ENCODE data around the gene BCO1.

DNA sequence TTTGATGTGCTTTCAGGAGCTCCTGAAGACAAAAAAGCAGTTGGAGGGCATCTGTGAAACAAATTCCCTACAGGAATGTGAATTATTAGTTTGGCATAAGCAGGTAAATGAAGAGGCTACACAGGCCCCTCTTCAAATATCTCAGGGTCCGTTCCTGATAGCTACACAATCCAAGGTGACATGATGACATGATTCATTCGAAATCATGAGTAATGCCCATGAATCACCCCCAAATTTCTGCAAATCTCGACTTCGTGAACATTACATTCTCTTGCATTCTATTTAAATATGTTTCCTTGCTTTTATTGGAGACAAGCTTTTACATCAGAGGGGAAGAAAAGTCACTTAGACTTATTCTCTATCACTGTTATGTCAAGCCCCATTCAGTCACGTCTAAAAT lies 98.6 kb downstream of the BCO1 start:
- TF ChIP-seq, protein P1, sequence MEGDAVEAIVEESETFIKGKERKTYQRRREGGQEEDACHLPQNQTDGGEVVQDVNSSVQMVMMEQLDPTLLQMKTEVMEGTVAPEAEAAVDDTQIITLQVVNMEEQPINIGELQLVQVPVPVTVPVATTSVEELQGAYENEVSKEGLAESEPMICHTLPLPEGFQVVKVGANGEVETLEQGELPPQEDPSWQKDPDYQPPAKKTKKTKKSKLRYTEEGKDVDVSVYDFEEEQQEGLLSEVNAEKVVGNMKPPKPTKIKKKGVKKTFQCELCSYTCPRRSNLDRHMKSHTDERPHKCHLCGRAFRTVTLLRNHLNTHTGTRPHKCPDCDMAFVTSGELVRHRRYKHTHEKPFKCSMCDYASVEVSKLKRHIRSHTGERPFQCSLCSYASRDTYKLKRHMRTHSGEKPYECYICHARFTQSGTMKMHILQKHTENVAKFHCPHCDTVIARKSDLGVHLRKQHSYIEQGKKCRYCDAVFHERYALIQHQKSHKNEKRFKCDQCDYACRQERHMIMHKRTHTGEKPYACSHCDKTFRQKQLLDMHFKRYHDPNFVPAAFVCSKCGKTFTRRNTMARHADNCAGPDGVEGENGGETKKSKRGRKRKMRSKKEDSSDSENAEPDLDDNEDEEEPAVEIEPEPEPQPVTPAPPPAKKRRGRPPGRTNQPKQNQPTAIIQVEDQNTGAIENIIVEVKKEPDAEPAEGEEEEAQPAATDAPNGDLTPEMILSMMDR (conservative IDR thresholded peaks at IDR 0.05; ENCODE audit: low read depth, low read length), result no peak
- no peak for TF ChIP-seq RAD21 (IDR thresholded peaks at IDR 0.05; ENCODE audit: low read length)
- no peak for TF ChIP-seq POLR2A (IDR thresholded peaks at IDR 0.05; ENCODE audit: low read depth, low read length)
- TF ChIP-seq CEBPB (IDR thresholded peaks at IDR 0.05; ENCODE audit: low read depth, low read length), result no peak
- no peak for TF ChIP-seq NFE2L2 (IDR thresholded peaks at IDR 0.05; ENCODE audit: low read depth, low read length)
- TF ChIP-seq SMC3 (IDR thresholded peaks at IDR 0.05; ENCODE audit: low read depth, low read length), result no peak
- no peak for TF ChIP-seq MAFK (IDR thresholded peaks at IDR 0.05; ENCODE audit: low read depth, low read length)
- no peak for TF ChIP-seq RFX5 (IDR thresholded peaks at IDR 0.05; ENCODE audit: low read depth, low read length)

Data from IMR-90 (cell line).